ENCODE results near the gene NKAIN4.
A peak's percentile ranks its signal among the peaks of the same experiment; 100 is the strongest.
"Not testable (repeated sequence)": the region's sequence is repeated elsewhere in the genome, so short reads cannot be mapped to it uniquely, and the experiment has no call there.

The NKAIN4 gene

DNA sequence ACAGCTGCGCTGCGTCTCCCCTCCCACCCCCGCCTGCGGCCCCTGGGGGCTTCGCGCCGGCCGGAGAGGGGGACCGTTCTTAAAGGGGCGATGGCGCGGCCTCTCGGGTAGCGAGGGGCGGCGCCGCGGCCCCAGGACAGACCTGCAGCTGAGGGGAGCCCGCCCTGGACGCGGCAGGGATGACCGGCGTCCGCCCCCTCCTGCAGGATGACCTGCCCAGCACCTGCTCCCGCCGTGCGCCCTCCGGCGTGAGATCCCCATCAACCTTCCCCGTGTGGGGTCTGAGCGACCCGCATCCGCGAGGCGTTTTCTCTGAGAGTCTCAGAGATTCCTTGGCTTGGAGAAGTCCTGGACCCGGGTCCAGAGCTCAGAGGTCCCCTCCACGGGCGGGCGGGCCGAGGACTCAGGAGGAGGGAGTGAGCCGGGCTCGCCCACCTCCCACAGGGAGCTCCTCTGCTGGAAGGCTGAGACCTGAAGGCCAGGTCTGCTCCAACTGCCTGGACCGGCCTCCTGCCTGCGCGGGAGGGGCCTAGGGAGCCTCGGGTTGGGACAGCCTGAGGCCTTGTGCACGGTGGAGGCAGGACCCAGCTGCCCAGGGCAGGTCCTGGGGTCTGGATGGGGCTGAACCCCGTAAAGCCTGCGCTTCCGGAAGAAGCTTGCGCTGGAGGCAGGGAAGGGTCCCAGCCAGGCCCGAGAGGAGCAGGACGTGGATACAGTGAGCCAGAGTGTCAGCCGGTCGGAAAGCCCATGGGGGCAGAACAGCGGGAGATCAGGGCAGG is 532 bp upstream of the NKAIN4 start:
- no peak for DNase-seq

DNA sequence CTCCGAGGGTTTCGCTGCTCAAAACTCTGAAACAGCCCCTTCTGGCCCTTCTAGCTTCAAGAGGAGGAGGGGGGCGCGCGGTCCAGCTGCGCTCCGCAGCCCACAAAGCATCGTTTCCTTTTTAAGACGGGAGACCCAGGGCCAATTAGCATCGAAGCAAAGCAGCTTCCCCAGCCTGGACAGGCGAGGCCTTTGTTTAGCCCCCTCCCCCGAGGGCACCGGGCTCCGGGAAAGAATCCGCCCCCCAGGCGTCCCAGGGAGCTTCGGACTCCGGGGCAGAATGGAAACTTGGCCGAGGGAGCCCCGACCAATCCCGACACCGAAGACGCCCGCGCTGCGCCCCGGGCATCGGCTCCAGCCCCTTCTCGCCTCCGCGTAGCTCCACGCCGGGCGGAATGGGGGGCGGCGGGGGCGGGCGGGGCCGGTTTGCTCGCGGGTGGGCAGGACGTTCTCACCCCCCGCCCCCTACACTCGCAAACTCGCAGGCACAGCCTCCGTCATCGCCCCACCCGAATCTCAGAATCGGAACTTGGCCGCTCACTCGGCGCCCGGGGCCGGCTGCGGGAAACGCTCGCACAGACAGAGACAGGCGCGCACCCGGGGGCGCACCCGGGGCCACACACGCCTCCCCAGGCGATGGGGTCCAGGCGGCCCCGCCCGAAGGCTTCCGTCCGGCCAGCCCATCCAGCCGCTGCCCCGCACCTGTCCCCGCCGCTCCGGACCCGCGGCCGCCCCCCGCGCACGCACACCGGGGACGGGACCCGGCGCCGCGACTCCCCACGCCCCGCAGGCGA is 628 bp downstream of the NKAIN4 start:
- DNase-seq = no peak

DNA sequence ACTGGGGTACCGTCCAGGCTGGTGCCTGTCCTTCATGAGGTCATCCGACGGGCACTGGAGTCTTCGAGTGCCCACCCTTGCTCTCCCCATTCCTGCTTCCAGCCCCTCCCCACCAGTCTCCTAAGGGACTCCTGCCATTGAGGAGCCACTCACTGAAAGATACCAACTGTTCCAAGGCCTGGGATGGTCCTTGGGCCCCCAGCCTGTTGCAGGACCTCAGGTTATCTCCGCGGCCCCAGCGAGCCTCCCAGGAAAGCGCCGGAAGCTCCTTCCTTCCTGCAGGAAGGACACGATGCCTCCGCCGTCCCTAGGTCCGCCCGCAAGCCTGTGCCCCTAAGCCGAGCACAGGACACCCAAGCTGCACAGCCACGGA is 1.2 kb downstream of the NKAIN4 start:
- DNase-seq = no peak

DNA sequence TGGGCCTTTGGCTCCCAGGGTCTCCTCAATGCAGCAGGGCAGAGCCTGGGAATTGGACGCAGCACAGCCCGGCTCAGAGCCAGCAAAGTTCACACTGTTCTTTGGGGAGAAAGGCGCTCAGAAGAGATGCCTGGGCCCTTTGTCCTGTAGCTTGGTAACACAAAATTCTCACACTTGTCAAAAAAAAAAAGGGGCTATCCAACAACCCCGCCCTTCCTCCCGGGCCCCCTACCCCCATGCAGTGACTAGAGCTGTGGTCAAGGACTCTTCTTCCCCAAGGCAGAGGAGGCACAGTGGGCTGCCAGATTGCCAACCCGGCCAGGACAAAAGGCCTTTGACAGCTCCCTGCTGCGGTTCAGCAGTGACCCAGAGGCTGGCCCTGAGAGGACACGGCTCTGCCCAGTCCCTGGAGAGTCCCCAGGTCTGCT is 2.0 kb downstream of the NKAIN4 start:
- DNase-seq = no peak

DNA sequence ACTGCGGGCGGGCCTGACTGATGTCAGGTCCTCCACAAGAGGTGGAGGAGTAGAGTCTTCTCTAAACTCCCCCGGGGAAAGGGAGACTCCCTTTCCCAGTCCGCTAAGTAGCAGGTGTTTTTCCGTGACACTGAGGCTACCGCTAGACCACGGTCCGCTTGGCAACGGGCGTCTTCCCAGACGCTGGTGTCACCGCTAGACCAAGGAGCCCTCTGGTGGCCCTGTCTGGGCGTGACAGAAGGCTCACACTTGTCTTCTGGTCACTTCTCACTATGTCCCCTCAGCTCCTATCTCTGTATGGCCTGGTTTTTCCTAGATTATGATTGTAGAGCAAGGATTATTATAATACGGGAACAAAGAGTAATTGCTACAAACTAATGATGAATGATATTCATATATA is 2.9 kb downstream of the NKAIN4 start:
- DNase-seq = not testable (repeated sequence)

DNA sequence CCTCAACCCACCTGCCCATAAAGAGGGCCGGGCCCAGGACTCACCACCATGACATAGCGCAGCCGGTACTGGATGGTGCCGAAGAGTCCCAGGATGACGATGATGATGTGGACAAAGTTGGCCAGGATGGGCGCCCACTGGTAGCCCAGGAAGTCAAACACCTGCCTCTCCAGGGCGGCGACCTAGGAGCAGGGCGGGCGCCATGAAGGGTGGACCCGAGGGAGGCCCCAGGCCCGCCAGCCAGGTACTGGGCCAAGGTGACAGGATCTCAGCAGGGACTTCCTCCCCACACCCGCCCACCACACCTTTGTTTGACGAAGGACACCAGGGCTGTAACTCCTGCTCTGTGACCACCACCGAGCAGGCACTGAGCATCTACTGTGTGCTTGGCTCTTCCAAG is 4.4 kb downstream of the NKAIN4 start:
- no peak for DNase-seq

DNA sequence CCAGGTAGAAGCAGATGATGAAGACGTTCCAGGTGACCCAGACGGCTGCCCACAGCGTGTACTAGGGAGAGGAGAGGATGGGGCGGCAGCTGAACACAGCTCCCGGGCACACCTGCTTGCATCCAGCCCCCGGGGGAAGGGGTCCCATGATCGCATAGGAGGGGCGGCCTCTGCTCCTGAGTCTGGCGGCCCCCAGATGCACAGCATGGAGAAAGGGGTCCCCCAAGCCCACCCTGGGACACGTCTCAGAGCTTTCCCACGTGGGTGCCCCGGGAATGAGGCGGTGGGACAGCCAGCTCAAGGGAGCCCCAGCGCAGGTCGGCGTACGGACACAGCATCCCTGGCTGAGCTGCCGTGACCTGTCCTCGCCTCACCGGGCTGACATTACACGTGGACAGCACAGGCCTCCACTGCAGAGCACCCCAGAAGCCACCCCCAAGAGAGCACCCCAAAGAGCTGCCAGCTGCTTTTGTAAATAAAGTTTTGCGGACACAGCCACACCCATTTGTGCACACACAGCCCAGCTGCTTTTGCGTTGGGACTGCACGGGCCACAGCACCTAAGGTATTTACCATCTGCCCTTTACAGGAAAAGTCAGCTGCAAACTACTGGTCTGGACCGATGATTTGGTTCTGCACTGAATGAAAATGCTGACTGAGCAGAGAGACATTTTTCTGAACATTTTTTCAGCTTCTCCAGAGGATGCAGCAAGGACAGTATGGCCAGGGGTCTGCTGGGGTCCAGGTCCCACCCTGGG is 5.2 kb downstream of the NKAIN4 start:
- no peak for DNase-seq

DNA sequence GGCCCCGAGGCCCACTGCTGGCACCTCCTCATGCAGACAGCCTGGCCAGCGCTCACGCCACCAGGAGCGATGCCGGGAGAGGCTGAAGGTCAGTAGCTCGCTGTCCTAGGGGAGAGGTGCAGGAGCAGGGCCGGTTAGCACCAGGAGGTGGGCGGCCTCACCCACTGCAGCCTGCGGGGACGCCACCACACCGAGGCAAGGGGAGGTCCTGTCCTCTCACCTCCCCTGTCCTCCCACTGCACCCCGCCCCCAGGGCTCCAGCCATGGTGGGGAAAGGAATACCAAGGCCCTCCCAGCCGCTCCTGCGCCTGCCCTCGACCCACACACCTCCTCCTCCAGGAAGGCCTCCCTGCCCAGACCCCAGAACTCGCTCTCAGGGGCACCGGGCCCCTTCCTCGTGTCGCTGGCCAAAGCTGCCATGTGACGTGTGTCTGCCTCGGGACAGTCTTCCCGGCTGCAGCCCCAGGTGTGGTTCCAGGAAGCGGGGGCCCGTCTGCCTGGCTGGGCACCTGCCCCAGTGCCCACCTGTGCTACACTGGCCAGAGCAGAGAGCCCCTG is 6.5 kb downstream of the NKAIN4 start:
- no peak for DNase-seq

DNA sequence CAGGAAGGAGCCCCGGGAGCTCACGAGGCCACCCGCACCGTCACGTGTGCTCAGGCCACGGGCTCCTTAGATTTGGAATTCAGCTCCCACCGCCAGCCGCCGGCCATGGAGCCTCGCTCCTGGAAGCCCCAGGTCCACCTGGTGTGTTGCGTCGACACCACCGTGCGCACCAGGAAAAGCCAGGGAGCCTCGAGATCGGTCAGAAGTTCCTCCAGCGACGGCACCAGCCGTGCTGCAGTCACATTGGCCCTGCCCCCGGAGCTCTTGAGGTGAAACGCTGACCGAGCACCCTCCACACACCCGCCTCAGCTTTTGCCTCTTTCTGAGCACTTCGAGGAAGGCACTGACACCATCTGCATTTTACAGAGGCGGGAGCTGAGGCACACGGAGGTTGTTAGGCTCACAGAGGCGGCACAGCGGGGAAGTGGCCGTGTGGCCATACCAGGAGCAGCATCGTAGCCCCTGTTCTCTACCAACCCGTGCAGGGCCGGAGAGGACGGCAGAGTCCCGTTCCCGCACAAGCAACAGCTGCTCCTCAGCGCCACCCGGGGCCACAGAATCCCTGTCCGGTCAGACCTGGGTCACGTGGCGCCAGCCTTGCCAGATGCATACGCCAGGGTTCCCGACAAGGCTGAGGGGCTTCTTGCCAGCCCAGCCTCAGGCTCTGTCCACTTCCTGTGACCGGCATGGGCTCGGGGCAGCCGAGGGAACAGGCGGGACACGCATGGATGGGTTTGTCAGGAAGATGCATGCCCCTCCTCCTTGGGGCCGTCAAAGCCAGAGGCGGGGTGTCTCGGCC is 7.6 kb downstream of the NKAIN4 start:
- DNase-seq = no peak

DNA sequence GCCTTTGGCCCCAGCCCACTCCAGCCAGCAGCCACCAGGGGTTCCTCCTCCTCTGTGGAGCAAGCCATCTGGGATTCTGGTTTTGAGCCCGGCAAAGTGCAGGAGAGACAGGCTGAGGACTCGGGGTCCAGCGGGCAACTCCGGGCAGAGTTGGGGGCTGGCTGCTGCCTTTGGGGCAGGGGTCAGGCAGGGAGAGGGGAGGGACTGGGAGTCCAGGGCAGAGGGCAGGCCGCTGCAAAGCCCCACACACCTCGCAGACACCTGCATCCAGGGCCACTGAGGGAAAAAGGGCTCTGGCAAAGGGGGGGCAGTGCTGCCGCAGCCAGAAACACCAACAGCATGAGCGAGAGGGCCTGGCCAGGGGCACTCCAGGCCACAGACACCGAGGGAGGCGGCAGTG is 9.8 kb downstream of the NKAIN4 start:
- no peak for DNase-seq

DNA sequence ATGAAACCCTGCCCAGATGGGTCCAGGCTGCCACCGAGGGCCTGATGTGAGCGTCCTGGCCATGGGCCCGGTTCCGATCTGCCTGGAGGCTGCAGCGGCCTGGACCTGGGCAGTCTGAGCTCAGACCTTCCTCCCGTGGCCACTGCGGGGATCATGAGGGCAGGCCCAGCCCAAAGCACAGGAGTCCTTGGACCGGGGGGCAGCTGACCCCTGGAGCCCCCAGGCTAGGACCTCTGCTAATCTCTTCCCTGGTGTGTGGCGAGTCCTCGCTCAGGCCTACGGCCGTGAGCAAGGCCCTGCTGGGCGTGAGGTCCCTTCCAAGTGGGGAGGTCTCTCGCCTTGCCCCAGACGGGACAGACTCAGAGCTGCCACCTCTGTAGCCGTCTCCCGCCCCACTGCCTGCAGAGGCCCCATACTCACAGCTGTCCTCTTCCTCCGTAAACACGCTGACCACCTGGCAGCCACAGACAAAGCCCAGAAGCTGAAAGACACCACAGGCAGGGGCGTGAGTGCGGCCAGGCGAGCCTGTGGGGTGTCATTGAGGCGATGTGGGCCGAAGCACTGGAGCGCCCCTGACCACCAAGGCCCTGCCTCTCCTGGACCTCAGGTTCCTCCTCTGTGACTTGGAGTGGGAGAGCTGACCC is 10.5 kb downstream of the NKAIN4 start:
- DNase-seq = no peak

DNA sequence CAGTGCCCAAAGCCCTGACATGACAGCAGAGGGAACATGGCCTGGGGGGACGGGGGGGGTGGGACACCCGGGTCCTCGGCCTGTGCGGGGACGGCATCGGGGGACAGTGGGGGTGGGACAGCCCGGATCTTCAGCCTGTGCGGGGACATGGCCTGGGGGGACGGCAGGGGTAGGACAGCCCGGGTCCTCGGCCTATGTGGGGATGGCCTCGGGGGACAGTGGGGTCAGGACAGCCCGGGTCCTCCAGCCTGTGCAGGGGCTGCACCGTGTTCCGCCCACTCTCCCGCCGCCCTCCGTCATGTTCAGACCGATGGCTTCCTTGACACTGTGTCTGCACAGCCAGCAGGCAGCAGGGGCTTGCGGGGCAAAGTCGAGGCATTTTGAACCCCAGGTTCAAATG is 11.5 kb downstream of the NKAIN4 start:
- no peak for DNase-seq

DNA sequence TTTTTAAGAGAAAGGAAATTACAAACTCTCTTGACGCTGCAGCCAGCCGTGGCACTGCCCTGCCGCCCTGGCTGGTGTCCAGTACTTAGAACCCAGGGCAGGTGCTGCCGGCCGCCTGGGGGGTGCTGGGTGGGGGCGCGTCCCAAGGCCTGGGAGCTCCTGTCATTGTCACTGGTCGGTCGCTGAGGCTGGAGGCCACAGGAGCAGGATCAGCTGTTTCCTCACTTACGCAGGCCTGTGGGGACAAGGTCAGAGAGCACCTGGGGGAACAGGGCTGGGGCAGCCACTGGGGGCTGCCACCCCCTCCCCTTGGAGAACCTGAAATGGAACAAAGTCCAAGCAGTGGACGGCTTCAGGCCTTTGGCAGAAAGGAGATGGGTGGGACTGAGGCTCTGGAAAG is 13.0 kb downstream of the NKAIN4 start:
- no peak for DNase-seq

DNA sequence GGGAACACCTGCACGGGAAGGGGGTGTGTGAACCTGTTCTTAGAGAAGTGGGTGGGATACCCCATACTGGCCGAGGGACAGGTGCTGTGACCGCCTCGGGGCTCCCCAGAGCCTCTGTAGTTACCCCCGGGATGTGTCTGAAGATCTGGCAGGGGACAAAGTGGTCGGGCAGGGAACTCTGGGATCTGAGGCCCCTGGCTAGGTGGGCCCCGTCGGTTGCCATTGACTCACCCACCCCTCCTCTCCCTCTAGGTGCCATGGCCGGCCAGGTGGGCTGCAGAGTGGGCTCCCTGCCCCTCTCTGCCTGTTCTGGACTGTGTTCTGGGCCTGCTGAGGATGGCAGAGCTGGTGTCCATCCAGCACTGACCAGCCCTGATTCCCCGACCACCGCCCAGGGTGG is 14.3 kb downstream of the NKAIN4 start:
- no peak for DNase-seq

DNA sequence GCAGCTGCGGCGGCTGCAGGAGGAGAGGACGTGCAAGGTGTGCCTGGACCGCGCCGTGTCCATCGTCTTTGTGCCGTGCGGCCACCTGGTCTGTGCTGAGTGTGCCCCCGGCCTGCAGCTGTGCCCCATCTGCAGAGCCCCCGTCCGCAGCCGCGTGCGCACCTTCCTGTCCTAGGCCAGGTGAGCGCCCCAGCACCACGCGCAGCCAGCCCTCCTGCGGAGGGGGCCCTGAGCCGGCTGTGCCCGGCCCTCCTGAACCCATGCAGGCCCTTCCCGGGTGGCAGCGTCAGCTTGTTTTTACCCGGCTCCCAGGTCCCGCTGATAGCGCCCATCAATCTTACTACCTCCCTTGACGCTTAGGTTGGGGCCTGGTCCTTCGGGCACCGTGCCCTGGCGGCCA is 14.8 kb downstream of the NKAIN4 start:
- DNase-seq = no peak

DNA sequence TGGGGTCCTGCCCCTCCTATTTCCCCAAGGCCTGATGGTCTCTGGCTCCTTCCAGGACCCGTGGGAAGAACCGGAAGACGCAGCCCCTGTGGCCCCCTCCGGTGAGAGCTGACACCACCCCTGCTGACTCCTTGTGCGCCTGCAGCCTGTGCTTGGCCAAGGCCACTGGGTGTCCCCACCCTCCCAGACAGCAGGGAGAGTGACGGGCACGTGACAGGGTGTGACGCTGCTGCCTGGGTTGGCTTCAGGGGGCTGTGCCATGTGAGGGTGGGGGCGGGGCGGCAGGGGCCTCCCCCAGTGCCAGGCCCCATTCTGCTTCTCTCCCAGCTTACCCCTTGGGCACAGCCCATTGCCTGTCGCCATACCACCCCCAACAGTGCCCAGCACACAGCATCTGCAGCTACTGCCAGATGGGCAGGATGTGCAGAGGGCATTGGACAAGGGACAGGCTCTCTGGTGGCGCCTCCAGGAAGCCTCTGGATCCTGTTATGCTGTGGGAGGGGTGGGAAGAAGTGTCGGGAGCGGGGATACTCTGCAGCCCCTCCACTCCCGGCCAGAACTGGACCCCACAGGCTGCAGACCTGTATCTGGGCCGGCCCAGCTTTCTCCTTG is 15.6 kb downstream of the NKAIN4 start:
- no peak for DNase-seq

DNA sequence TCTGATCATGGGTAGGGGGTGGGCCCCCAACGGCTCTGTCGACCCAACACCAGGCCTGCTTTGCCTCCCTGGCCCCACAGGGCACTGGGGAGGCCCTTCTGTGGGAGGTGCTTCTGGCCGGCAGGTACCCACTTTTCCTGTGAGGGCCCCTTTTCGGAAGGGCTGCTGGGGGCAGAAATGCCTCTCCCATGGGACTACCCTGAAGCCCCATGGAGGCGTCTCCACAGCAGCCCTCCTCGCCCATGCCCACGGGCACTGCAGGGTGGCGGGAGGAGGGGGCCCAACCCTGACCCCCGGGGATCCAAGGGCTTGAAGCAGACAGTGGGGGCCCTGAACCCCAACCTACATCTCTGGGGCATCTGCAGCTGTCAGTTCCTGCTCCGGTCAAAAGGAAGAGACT is 16.2 kb downstream of the NKAIN4 start:
- no peak for DNase-seq

DNA sequence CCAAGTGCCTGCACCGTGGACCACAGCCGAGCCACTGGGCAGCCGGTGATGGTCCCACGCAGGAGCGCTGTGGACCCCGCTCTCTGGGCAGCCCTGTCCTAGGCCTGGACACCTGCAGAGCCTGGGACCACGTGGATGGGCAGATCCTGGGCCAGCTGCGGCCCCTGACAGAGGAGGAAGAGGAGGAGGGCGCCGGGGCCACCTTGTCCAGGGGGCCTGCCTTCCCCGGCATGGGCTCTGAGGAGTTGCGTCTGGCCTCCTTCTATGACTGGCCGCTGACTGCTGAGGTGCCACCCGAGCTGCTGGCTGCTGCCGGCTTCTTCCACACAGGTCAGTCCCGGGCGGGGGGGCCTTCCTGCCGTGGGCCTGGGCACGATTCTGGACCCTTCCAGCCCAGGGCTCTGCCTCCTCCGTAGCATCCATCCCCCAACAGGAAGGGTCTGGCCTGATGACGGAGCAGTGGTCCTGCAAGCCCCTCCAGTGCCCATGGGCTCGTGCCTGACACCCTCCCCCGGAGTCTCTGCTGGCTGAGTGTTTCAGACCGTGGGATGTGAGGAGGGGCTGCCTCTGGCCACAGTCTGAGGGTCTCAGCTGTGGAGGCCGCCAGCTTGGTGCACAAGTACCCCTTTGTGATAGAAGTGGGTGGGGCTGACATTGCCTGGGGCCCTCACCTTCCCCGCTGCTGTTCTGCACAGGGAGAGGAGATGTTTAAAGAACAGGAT is 18.0 kb downstream of the NKAIN4 start:
- DNase-seq = no peak

DNA sequence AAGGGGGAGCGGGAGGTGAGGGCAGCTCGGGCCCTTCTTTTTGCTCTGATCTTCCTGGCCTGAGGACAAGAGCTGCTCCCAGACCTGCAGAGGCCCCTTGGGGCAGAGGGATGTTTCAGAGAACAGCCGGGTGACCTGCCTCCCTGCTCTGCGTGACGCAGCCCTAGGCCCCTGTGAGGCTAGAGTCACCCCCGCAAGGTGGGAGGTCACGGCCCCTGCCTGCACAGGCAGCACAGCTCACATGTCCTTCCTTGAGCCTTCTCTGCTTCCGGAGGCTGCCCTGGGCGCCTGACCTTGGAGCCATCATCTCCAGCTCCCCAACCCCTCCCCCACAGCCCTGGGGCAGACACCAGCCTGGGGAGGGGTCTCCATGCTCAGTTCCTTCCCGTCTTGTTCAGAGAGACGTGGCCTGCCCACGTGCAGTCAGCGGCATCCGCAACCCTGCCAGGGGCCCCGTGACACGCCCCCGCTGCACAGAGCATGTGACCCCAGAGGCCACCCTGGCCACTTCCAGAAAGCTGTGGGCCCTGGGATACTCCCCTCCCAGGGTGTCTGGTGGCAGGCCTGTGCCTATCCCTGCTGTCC is 18.8 kb downstream of the NKAIN4 start, which contains the start of gene BIRC7:
Gene BIRC7, plus strand, starts transcription at position 507 of the 585 bp plus-strand sequence. CDS start 192 bp downstream, outside the sequence.
- no peak for DNase-seq

DNA sequence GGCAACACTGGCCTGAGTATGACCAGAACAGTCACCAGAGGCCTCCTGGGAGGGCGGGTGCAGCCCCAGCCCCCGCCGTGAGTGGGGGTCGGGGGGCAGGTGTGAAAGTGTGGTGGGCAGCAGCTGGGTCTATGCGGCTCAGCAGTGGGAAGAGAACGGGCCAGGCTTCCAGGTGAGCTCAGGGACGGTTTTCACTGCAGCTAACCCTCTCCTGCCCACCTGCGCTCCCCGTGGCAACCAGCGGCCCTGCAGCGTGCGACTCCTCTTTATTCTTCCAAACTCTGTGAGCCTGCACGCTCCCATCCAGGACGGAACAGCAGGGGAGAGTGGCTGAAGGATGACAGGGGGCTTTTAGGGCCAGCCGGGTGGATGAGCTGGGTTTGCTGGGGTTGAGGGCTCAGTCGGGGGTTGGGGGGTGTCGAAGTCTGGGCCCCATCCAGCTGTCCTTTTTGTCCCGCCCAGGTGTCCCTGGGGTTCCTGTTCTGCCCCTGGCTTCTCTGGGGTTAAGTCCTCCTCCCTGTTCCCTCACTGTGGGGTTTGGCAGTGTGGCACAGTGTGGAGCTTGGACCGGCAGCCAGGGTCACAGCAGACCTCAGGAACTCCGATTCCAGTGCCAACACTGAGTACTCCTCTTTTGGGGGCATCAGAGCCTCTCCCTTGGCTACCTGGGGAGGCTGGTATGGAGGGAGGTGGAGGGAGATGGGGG is 19.4 kb downstream of the NKAIN4 start:
- DNase-seq = peak; percentile 7

All from activated T-cell treated with anti-CD3 and anti-CD28 coated beads for 4 hours (primary cell).